Measurements from ENCODE around the gene USP20.
A peak's percentile ranks its signal among the peaks of the same experiment; 100 is the strongest.

USP20 gene

GRCh38 chr9:129884220-129885017 is 49.2 kb downstream of the USP20 start:
- no peak for TF ChIP-seq CTCF (IDR thresholded peaks at IDR 0.05; ENCODE audit: low read depth, low read length)

DNA sequence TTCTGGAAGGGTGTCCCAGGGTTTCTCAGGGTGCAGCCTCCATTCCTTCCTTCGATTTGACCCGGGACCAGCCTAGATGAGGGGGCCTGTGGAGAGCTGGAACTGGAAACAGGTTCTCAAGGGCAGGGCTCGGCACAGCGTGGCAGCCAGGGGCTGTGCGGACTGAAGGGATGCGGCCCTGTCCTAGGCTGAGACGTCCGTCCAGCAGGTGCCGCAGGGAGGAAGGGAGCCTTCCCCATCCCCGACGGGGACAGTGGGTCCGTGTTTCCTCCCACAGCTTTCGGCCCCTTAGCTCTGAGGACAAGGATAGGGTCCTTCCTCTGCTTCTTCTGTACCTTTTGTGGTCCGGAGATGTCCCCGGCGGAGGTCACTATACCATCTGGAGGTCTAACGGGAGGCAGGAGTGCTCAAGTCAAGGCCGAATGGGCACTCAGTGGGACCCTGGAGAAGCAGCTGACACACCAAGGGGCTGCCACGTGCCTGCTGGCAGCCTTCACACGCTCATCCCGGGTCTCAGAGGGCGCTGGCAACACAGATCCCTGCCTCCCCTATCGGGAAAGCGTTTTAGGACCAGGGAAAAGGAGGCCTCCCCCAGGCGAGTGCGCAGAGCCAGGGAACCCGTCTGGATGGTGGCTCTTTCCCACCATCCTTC is 49.9 kb downstream of the USP20 start:
- no peak overlapping the region for H3K4me3 ChIP-seq (ENCODE audit: low read depth, low read length)
- TF ChIP-seq CTCF (IDR thresholded peaks at IDR 0.05; ENCODE audit: low read depth, low read length), result no peak

More at GRCh38 chr9:129884220-129885017, 49.2 kb downstream of the USP20 start:
- peak overlapping the region; percentile 27; the same call in 1 of the 2 replicates for H3K4me3 ChIP-seq (ENCODE audit: low read depth, low read length)

DNA sequence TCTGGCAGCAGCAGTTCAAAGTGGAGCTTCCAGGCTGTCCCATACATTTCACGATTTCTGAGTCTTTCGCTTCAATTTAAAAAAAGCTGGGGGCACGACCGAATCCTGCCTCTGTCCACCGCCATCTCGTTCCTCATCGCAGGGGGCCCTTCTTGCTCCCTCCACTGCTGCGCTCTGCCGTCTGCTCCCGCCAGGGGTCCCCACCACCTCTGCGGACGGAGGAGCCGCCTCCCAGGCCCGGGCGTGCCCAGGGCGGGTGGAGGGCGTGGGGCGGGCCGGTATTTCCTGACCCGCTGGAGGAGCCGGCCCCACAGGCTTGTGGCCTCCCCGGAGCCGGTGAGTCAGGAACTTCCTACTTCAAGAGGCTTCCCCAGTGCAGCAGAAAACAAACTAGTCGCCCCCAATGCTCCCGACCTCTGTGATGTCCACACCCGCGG is 50.4 kb downstream of the USP20 start:
- no peak overlapping the region for H3K4me3 ChIP-seq (ENCODE audit: low read depth, low read length)
- peak; percentile 93 for TF ChIP-seq CTCF (IDR thresholded peaks at IDR 0.05; ENCODE audit: low read depth, low read length)

DNA sequence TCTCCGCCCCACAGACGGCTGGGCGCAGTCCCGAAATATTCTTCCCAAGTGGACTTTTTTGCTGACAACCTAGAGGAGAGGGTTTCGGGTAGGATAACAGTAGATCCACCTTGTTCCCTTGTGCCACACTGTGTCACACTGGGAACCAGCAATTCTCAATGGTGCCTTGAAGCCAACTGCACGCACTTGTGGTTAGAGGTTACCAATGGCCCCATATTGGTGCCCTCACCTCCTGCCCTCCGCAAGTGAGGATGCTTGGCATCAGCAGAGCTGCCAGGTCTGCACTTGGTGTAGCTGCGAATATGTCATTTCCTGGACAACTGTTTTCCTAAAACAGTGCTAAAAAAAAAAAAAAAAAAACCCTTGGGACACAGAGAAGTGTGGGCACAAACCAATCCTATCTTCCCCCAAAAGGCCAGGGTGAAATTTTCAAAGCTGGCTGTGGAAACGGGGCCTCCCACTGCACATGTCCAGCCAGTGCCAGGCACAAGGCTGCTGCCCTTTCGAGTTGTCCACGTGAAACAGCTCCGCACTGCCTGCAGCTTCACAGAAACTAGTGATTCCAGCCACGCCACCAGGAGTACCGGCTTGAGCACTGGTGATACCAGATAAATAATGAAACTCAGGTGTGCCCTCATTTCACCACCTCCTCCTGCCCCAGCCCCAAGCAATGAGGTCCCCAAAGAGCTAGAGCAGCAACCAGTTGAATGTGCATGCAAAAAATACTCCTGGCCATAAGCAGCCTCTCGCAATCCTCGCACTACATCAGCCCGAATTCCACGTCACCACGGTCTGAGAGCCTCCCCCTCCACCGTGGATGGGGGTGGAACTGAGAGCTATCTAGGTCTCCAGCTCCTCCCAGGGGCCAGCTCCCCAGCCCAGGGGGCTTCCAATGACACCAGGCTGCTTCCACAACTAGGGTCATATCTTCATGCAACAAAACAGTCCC is 51.2 kb downstream of the USP20 start:
- no peak overlapping the region for H3K4me3 ChIP-seq (ENCODE audit: low read depth, low read length)
- TF ChIP-seq CTCF (IDR thresholded peaks at IDR 0.05; ENCODE audit: low read depth, low read length), result no peak

GRCh38 chr9:129887334-129888292 is 52.4 kb downstream of the USP20 start:
- H3K4me3 ChIP-seq (ENCODE audit: low read depth, low read length), result no peak overlapping the region
- TF ChIP-seq CTCF (IDR thresholded peaks at IDR 0.05; ENCODE audit: low read depth, low read length), result peak; percentile 35; the same call in 1 of the 2 replicates
